Measurements from ENCODE around the gene NHLH2.

The NHLH2 gene

DNA sequence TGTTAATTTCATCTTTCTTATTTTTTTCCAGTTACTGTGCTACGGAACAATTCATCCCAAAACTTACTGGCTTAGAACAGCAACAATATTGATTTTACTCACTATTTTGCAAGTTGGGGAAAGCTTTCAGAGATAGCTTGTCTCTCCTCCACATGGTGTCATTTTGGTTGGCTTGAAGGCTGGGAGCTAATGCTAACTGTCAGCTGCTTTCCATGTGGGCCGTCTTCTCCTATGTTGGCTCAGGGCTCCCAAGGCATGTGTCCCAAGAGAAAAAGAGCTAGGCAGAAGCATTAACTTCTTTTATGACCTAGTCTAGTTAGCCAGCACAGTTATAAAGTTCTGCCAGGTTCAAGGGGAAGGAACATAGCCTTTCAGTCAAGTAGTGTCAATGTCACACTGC, 38.5 kb downstream of the NHLH2 start:
- DNase-seq (ENCODE audit: low read depth) = no peak

GRCh38 chr1:115797486-115797885, 43.4 kb downstream of the NHLH2 start:
- no peak for DNase-seq (ENCODE audit: low read depth)

GRCh38 chr1:115796897-115797296, 44.0 kb downstream of the NHLH2 start:
- DNase-seq (ENCODE audit: low read depth) = no peak

GRCh38 chr1:115796036-115796435, 44.9 kb downstream of the NHLH2 start:
- no peak for DNase-seq (ENCODE audit: low read depth)

GRCh38 chr1:115794976-115795639, 45.8 kb downstream of the NHLH2 start:
- DNase-seq (ENCODE audit: low read depth) = no peak

GRCh38 chr1:115793162-115793561, 47.8 kb downstream of the NHLH2 start:
- DNase-seq (ENCODE audit: low read depth) = no peak

DNA sequence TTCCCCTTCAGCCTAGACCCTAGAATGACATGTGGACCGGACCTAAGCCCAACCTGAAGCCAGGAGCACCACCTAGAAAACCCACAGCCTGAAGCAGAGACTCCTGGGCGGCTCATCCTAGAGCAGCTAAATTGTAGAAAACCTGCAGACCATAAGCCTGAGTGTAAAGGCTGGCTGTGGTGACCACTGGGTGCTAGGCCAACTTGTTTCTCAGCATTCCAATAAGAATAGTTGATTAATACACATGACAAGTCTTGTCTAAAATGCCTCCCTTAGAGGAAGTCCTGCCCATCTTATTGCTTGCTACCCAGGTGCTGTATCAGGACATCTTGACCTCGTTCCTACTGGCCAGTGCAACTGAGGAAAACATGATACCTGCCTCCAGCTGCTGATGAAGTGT, 49.1 kb downstream of the NHLH2 start:
- no peak for DNase-seq (ENCODE audit: low read depth)

DNA sequence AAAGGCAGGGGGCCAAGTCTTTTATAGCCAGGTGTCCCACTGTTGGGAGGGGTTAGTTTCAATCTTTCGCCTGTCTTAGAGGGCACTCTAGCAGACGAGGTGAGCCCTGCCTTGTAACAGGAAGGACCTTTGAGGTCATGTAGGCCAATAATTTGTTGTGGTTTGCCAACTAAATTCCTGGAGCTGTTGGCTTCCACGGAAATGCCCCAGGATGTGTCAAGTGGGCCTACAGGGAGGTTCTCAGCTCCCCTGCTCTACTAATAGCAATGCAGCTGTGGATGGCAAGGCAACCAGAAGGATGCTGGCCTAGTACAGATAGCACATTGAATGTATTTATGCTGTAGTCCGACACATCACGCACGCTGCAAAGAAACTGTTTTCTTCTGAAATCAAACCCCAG, 50.1 kb downstream of the NHLH2 start:
- DNase-seq (ENCODE audit: low read depth) = no peak

DNA sequence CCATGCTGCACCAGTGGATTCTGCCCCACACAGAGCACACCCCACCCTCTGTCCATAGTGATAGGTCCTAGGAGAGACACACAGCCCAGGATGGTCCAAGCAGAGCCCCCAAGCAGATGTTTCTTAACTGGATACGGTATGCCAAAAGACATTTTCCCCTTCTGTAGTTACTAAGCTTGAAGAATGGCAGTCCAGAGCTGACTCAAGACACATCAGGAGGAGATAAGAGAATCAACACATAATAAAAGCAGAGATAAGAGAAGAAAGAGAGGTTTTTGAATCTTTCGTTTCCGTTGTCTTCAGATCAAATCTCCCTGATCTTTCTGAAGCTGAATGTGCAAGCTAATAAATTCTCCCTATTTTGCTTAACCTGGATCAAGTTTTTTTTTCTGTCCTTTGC, 50.6 kb downstream of the NHLH2 start:
- no peak for DNase-seq (ENCODE audit: low read depth)

Measured in activated T-cell treated with anti-CD3 and anti-CD28 coated beads for 1 hour (primary cell).